Measurements from ENCODE around the gene SEMA3F.
"Not testable (repeated sequence)": the region's sequence is repeated elsewhere in the genome, so short reads cannot be mapped to it uniquely, and the experiment has no call there.

Gene SEMA3F

GRCh38 chr3:50220109-50220508 lies 65.0 kb downstream of the SEMA3F start:
- Histone ChIP-seq H3K27me3 (ENCODE audit: low read depth, low read length) (no peaks in the 10 kb centered on the region), H3K36me3 (ENCODE audit: control insufficient read depth in 1 of 2, insufficient read depth in 2 of 2, low read length in 2 of 2) (no peaks in the 10 kb centered on the region), H3K4me3 (ENCODE audit: low read depth in 1 of 2, low read length in 2 of 2) (no peak overlapping the region), H3K4me1 (ENCODE audit: control insufficient read depth in 1 of 2, insufficient read depth in 2 of 2, low read length in 2 of 2) (no peaks in the 10 kb centered on the region), H3K27ac (ENCODE audit: low read length) (no peak overlapping the region), H3K9me3 (ENCODE audit: control insufficient read depth in 1 of 2, low read length in 2 of 2) (no peaks in the 10 kb centered on the region)

DNA sequence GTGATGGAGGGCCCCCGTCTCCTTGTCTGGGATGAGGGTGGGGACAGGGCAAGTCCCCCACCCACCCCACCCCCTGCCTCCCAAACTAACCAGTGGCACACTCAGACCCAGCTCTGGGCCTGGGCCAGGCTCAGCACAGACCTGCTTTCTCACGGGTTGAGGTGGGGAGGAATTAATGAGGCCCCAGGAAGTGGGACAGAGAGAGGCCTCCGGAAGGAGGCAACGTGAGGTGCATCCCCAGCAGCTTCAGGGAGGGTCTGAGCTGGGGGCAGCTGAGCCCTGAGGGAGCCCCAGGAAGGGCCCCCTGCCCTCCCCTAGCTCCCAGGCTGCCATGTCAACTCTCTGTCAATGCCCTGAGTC lies 65.9 kb downstream of the SEMA3F start:
- Histone ChIP-seq H3K9me3 (ENCODE audit: control insufficient read depth in 1 of 2, low read length in 2 of 2) (no peaks in the 10 kb centered on the region), H3K36me3 (ENCODE audit: control insufficient read depth in 1 of 2, insufficient read depth in 2 of 2, low read length in 2 of 2) (no peaks in the 10 kb centered on the region), H3K27me3 (ENCODE audit: low read depth, low read length) (no peaks in the 10 kb centered on the region), H3K4me1 (ENCODE audit: control insufficient read depth in 1 of 2, insufficient read depth in 2 of 2, low read length in 2 of 2) (peaks cover 0 to under 1% of the 10 kb centered on the region in 2 donors), H3K4me3 (ENCODE audit: low read depth in 1 of 2, low read length in 2 of 2) (no peak overlapping the region), H3K27ac (ENCODE audit: low read length) (no peak overlapping the region)

GRCh38 chr3:50221411-50222168 lies 66.5 kb downstream of the SEMA3F start:
- peaks cover 0 to 4% of the 10 kb centered on the region in 2 donors for H3K4me1 ChIP-seq (ENCODE audit: control insufficient read depth in 1 of 2, insufficient read depth in 2 of 2, low read length in 2 of 2)
- H3K27ac ChIP-seq (ENCODE audit: low read length), result no peak overlapping the region
- no peaks in the 10 kb centered on the region for H3K9me3 ChIP-seq (ENCODE audit: control insufficient read depth in 1 of 2, low read length in 2 of 2)
- H3K27me3 ChIP-seq (ENCODE audit: low read depth, low read length), result no peaks in the 10 kb centered on the region
- H3K4me3 ChIP-seq (ENCODE audit: low read depth in 1 of 2, low read length in 2 of 2), result no peak overlapping the region
- no peaks in the 10 kb centered on the region for H3K36me3 ChIP-seq (ENCODE audit: control insufficient read depth in 1 of 2, insufficient read depth in 2 of 2, low read length in 2 of 2)

DNA sequence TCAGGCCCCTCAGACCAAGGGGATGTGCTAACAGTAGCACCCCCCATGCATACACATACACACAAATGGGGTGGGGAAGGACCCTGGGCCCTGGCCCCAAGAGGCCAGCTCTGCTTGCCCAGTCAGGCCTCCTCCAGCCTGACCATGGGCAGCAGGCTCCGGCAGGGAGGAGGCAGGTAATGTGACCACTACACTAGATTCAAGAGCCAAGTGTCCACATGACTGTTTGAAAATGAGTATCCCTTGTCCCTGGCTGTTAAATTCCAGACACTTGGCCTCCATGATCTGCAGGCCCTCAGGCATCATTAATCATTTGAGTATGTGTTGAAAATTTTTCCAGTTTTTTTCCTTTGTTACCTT lies 67.0 kb downstream of the SEMA3F start:
- Histone ChIP-seq H3K27me3 (ENCODE audit: low read depth, low read length) (no peaks in the 10 kb centered on the region), H3K9me3 (ENCODE audit: control insufficient read depth in 1 of 2, low read length in 2 of 2) (no peaks in the 10 kb centered on the region), H3K4me1 (ENCODE audit: control insufficient read depth in 1 of 2, insufficient read depth in 2 of 2, low read length in 2 of 2) (peaks cover 0 to 9% of the 10 kb centered on the region in 2 donors), H3K36me3 (ENCODE audit: control insufficient read depth in 1 of 2, insufficient read depth in 2 of 2, low read length in 2 of 2) (no peaks in the 10 kb centered on the region), H3K27ac (ENCODE audit: low read length) (no peak overlapping the region), H3K4me3 (ENCODE audit: low read depth in 1 of 2, low read length in 2 of 2) (no peak overlapping the region)

GRCh38 chr3:50224639-50225038 lies 69.5 kb downstream of the SEMA3F start:
- Histone ChIP-seq H3K36me3 (ENCODE audit: control insufficient read depth in 1 of 2, insufficient read depth in 2 of 2, low read length in 2 of 2) (no peaks in the 10 kb centered on the region), H3K4me1 (ENCODE audit: control insufficient read depth in 1 of 2, insufficient read depth in 2 of 2, low read length in 2 of 2) (peaks cover 0 to 19% of the 10 kb centered on the region in 2 donors), H3K27me3 (ENCODE audit: low read depth, low read length) (no peaks in the 10 kb centered on the region), H3K9me3 (ENCODE audit: control insufficient read depth in 1 of 2, low read length in 2 of 2) (no peaks in the 10 kb centered on the region), H3K27ac (ENCODE audit: low read length) (no peak overlapping the region), H3K4me3 (ENCODE audit: low read depth in 1 of 2, low read length in 2 of 2) (no peak overlapping the region)

- H3K4me1 ChIP-seq (ENCODE audit: control insufficient read depth in 1 of 2, insufficient read depth in 2 of 2, low read length in 2 of 2), result peaks cover 0 to 19% of the 10 kb centered on the region in 2 donors
- H3K36me3 ChIP-seq (ENCODE audit: control insufficient read depth in 1 of 2, insufficient read depth in 2 of 2, low read length in 2 of 2), result no peaks in the 10 kb centered on the region
- no peaks in the 10 kb centered on the region for H3K27me3 ChIP-seq (ENCODE audit: low read depth, low read length)
- no peak overlapping the region for H3K27ac ChIP-seq (ENCODE audit: low read length)
- H3K4me3 ChIP-seq (ENCODE audit: low read depth in 1 of 2, low read length in 2 of 2), result peak overlapping the region; percentile 53 to 81
- no peaks in the 10 kb centered on the region for H3K9me3 ChIP-seq (ENCODE audit: control insufficient read depth in 1 of 2, low read length in 2 of 2)
Observed at GRCh38 chr3:50226888-50227389, 71.8 kb downstream of the SEMA3F start.

DNA sequence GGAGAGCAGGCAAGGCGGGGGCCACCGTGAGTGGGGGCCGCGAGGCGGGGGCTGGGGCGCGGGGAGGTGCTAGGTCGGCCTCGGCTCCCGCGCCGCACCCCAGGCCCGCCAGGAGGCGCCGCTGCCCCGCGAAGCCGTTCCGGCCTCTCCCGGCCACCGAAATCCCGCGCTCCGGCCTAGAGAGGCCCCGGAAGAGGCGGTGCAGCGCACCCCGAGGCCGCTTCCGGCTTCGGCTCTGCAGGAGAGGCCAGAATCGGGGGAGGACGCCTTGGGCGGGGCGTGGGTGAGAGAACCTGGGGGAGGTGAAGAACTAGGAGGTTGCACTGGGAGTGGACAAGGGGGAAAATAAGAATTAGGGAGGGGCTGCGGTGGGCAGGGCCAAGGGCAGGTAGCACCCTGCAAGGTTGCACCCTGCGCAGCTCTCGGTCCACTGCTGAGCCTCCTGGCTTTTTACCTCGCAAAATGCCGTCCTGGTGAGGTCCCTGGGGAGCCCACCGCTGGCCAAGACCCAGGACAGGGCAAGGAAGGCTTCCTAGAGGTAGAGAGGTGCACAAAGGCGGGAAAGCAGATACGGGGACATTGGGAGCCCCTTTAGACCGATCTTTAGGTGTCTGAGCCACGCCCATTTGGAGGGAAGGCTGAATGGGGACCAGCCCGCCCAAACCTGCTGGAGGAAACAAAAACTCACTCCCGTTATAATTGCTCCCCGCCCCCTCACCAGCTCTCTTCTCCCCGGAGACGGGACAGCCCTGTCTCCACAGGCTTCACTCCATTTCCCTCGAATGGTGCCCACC lies 72.5 kb downstream of the SEMA3F start:
- Histone ChIP-seq H3K9me3 (ENCODE audit: control insufficient read depth in 1 of 2, low read length in 2 of 2) (no peaks in the 10 kb centered on the region), H3K27ac (ENCODE audit: low read length) (peak overlapping the region; percentile 75), H3K27me3 (ENCODE audit: low read depth, low read length) (no peaks in the 10 kb centered on the region), H3K4me3 (ENCODE audit: low read depth in 1 of 2, low read length in 2 of 2) (peak overlapping the region; percentile 81 to 85), H3K4me1 (ENCODE audit: control insufficient read depth in 1 of 2, insufficient read depth in 2 of 2, low read length in 2 of 2) (peaks cover 0 to 19% of the 10 kb centered on the region in 2 donors), H3K36me3 (ENCODE audit: control insufficient read depth in 1 of 2, insufficient read depth in 2 of 2, low read length in 2 of 2) (no peaks in the 10 kb centered on the region)

GRCh38 chr3:50228184-50228763 lies 73.2 kb downstream of the SEMA3F start:
- H3K9me3 ChIP-seq (ENCODE audit: control insufficient read depth in 1 of 2, low read length in 2 of 2); H3K36me3 ChIP-seq (ENCODE audit: control insufficient read depth in 1 of 2, insufficient read depth in 2 of 2, low read length in 2 of 2); H3K27me3 ChIP-seq (ENCODE audit: low read depth, low read length): not testable (repeated sequence)
- H3K4me3 ChIP-seq (ENCODE audit: low read depth in 1 of 2, low read length in 2 of 2), result peak overlapping the region; percentile 81 to 85
- H3K4me1 ChIP-seq (ENCODE audit: control insufficient read depth in 1 of 2, insufficient read depth in 2 of 2, low read length in 2 of 2), result peaks cover 0 to 19% of the 10 kb centered on the region in 2 donors
- H3K27ac ChIP-seq (ENCODE audit: low read length), result peak overlapping the region; percentile 75

GRCh38 chr3:50229490-50229889 lies 74.4 kb downstream of the SEMA3F start:
- Histone ChIP-seq H3K4me3 (ENCODE audit: low read depth in 1 of 2, low read length in 2 of 2) (no peak overlapping the region), H3K4me1 (ENCODE audit: control insufficient read depth in 1 of 2, insufficient read depth in 2 of 2, low read length in 2 of 2) (peaks cover 0 to 19% of the 10 kb centered on the region in 2 donors), H3K27me3 (ENCODE audit: low read depth, low read length) (no peaks in the 10 kb centered on the region), H3K36me3 (ENCODE audit: control insufficient read depth in 1 of 2, insufficient read depth in 2 of 2, low read length in 2 of 2) (no peaks in the 10 kb centered on the region), H3K27ac (ENCODE audit: low read length) (no peak overlapping the region), H3K9me3 (ENCODE audit: control insufficient read depth in 1 of 2, low read length in 2 of 2) (no peaks in the 10 kb centered on the region)

DNA sequence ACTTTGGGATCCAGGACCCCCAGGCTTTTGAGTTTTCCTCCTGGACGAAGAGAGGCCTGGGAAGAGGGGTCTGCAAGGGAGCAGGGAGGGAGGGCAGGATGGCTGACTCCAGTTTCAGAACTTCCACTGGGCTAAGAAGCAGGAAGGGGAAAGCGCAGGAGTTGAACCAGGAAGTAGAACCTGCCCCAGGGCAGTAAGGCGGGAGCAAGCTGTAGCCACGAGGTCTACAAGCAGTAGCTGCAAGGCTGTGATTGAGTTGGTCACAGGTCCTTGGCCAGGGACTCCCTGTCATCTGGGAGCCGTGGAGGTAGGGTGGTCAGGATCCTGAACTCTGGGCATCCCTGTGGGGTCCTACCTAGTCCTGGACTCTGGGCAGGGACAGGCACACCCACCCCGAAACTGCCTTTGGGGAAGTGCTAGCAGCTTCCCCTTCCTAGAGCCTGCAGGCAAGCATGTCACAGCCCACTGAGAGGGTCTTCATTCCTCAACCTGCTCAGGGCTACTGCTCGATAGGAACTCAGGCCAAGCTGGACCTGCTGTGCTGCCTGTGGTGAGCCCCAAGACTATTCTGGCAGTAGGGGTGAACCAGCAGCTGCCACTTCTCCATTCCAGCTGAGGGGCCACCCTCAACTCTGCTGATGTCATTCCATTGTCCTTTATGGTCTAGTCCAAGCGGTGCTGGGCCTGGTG lies 75.1 kb downstream of the SEMA3F start:
- Histone ChIP-seq H3K36me3 (ENCODE audit: control insufficient read depth in 1 of 2, insufficient read depth in 2 of 2, low read length in 2 of 2) (no peaks in the 10 kb centered on the region), H3K27ac (ENCODE audit: low read length) (no peak overlapping the region), H3K4me3 (ENCODE audit: low read depth in 1 of 2, low read length in 2 of 2) (no peak overlapping the region), H3K27me3 (ENCODE audit: low read depth, low read length) (no peaks in the 10 kb centered on the region), H3K4me1 (ENCODE audit: control insufficient read depth in 1 of 2, insufficient read depth in 2 of 2, low read length in 2 of 2) (peaks cover 0 to 19% of the 10 kb centered on the region in 2 donors), H3K9me3 (ENCODE audit: control insufficient read depth in 1 of 2, low read length in 2 of 2) (no peaks in the 10 kb centered on the region)

DNA sequence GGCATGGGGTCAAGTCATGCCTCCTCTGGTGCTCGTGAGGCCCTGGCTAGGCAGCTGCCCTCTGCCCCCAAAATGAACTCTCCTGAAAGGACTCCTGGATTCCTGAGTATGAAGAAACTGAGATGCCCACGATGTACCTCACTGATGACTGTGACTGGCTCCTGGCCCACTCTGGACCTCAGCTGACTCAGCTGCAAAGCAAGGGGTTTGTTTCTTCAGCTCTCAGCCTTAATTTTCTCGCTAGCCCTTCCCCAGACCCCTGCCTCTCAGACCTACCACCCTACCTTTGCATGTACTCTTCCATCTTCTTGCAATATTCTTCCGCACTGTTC lies 75.6 kb downstream of the SEMA3F start:
- peaks cover 0 to 19% of the 10 kb centered on the region in 2 donors for H3K4me1 ChIP-seq (ENCODE audit: control insufficient read depth in 1 of 2, insufficient read depth in 2 of 2, low read length in 2 of 2)
- H3K4me3 ChIP-seq (ENCODE audit: low read depth in 1 of 2, low read length in 2 of 2), result no peak overlapping the region
- no peaks in the 10 kb centered on the region for H3K9me3 ChIP-seq (ENCODE audit: control insufficient read depth in 1 of 2, low read length in 2 of 2)
- H3K36me3 ChIP-seq (ENCODE audit: control insufficient read depth in 1 of 2, insufficient read depth in 2 of 2, low read length in 2 of 2), result no peaks in the 10 kb centered on the region
- no peaks in the 10 kb centered on the region for H3K27me3 ChIP-seq (ENCODE audit: low read depth, low read length)
- H3K27ac ChIP-seq (ENCODE audit: low read length), result no peak overlapping the region

Measured in muscle layer of duodenum (tissue), 2 donors.